Tibial nerve (tissue), 4 donors: Measurements from ENCODE around the gene SOX8. TPM values are rescaled to one million over a fixed set of nuclear protein-coding genes. Genes with fewer than 3 reads are reported as not detected.

ENCODE experiments used
- DNase-seq, 2 donors: peaks; one replicate each; pipeline ENCODE4 v3.0.0-alpha.2; 2019; ENCODE audit warnings: low spot score in 2 of 2
- H3K27ac ChIP-seq, 4 donors: fragments of 200-600 bp; sonication (generic) in 3 of 4; one replicate each; pipeline ENCODE4 v1.5.1; 2017 to 2019; ENCODE audit warnings: mild to moderate bottlenecking in 1 of 4
- H3K27me3 ChIP-seq, 2 donors: fragments of 200-600 bp; sonication (generic) in 1 of 2; one replicate each; pipeline versions ENCODE4 v1.5.1 to v1.6.0; 2017 to 2019
- H3K36me3 ChIP-seq, 3 donors: fragments of 200-600 bp; sonication (generic); one replicate each; pipeline ENCODE4 v1.5.1; 2018 to 2019
- H3K4me1 ChIP-seq, 4 donors: fragments of 200-600 bp; sonication (generic) in 3 of 4; one replicate each; pipeline ENCODE4 v1.5.1; 2017 to 2019
- H3K4me3 ChIP-seq, 4 donors: fragments of 200-600 bp; sonication (generic) in 3 of 4; one replicate each; pipeline ENCODE4 v1.5.1; 2017 to 2019; ENCODE audit warnings: mild to moderate bottlenecking in 1 of 4, moderate library complexity in 1 of 4
- H3K9me3 ChIP-seq, 4 donors: fragments of 200-600 bp; sonication (generic) in 3 of 4; one replicate each; pipeline ENCODE4 v1.5.1; 2017 to 2019
- EP300 ChIP-seq, 2 donors: sonication (generic); formaldehyde crosslinking; IDR thresholded peaks; one replicate each; pipeline ENCODE4 v1.6.1; 2017; ENCODE audit warnings: antibody characterized with exemption in 2 of 2, mild to moderate bottlenecking in 1 of 2
- POLR2A ChIP-seq, 2 donors: fragments of 450-650 bp; IDR thresholded peaks; one replicate each; pipeline ENCODE4 v1.6.1; 2017; ENCODE audit warnings: antibody characterized with exemption in 2 of 2, mild to moderate bottlenecking in 2 of 2, moderate library complexity in 2 of 2
- WGBS, 2 donors: methylation state at CpG; one replicate each; pipeline ENCODE4 v1.1.5; 2018; 5-methylcytosine and 5-hydroxymethylcytosine counted together
- total RNA-seq, 4 donors: library from RNA; depleted of rRNA; stranded (reverse); fragments of >200 nt; gene quantifications; one replicate each; pipeline ENCODE4 v1.1.0, GENCODE V29; 2016
- TF ChIP-seq, protein P1 (sequence below), 5 experiments: fragments of 200-600 bp in 3 of 5; fragments of 450-650 bp in 2 of 5; sonication (generic) in 3 of 5; IDR thresholded peaks; one replicate each; pipeline ENCODE4 v1.5.1; 2016 to 2019; ENCODE audit warnings: antibody characterized with exemption in 5 of 5, mild to moderate bottlenecking in 3 of 5, moderate library complexity in 2 of 5

SOX8 gene
- total RNA-seq, 4 donors from 2014 or later, result 51.3 to 74.5 (median 66.3) TPM

DNA sequence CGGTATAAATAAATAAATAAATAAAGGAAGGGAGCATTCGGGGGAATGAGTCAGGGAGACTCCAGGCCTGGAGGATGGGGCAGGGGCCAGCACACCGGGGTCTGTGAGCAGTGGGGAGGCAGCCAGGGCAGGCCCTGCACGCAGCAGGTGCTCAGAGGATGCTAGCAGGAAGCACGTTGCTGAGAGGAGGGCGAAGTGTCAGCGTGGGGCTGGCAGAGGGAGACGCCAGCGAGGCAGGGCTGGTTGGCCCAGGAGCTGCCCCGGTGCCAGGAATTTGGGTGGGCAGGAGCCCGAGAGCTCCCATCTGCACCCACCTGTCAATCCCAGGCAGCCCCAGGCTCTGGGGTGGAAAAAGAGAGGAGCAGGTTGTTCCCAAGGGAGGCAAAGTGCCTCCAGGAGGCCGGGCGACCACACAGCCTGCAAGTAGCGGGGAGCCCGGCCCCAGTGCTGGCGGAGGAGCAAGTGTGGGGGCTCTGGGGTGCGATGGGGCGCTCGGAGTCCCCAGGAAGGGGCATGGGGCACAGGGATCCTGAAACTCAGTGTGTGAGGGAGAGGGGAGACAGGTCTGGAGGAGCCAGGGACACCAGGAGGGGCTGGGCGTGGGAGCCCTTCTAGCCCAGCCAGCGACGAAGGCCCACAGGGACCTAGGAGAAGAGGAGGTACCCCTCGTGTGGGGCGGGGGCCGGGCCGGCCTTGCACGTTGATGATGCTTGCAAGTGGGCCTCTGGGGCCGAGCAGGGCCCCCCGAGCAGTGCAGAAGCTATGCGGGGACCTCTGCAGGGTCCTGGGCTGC is 28.0 kb downstream of the SOX8 start:
- 78 to 85% methylated on average over 24 to 30 of the region's 30 CpGs for WGBS, 2 donors
- Histone ChIP-seq H3K4me3 (no peak overlapping the region), H3K9me3 (no peaks in the 10 kb centered on the region), H3K27me3 (peaks cover 0 to 33% of the 10 kb centered on the region in 2 donors), H3K4me1 (peaks cover 0 to 4% (median 0%) of the 10 kb centered on the region in 4 donors), H3K27ac (no peak overlapping the region), H3K36me3 (no peaks in the 10 kb centered on the region)
- DNase-seq, result no peak
- TF ChIP-seq EP300 (IDR thresholded peaks at IDR 0.05), result no peak
- TF ChIP-seq, protein P1, sequence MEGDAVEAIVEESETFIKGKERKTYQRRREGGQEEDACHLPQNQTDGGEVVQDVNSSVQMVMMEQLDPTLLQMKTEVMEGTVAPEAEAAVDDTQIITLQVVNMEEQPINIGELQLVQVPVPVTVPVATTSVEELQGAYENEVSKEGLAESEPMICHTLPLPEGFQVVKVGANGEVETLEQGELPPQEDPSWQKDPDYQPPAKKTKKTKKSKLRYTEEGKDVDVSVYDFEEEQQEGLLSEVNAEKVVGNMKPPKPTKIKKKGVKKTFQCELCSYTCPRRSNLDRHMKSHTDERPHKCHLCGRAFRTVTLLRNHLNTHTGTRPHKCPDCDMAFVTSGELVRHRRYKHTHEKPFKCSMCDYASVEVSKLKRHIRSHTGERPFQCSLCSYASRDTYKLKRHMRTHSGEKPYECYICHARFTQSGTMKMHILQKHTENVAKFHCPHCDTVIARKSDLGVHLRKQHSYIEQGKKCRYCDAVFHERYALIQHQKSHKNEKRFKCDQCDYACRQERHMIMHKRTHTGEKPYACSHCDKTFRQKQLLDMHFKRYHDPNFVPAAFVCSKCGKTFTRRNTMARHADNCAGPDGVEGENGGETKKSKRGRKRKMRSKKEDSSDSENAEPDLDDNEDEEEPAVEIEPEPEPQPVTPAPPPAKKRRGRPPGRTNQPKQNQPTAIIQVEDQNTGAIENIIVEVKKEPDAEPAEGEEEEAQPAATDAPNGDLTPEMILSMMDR (IDR thresholded peaks at IDR 0.05), result no peak
- TF ChIP-seq POLR2A (IDR thresholded peaks at IDR 0.05), result no peak

DNA sequence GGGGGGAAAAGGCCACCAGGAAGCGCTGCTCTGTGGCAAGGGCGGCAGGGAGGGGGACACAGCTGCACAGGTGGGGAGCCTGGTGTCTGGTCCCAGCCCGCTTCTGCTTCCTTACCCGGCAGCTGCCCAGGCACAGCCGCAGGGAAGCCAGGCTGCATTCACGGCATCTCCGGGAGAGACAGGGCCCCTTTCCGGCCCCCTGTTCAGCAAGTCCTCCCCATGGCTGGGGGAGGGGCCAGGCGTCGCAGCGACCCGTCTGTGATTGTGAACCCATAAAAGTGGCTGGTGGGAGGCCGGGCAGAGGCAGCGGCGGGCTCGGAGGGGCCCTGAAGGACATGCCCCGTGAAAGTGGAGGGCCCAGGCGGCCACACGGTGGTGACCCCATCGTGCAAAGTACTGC is 28.7 kb downstream of the SOX8 start:
- H3K27ac ChIP-seq, result no peak overlapping the region

DNA sequence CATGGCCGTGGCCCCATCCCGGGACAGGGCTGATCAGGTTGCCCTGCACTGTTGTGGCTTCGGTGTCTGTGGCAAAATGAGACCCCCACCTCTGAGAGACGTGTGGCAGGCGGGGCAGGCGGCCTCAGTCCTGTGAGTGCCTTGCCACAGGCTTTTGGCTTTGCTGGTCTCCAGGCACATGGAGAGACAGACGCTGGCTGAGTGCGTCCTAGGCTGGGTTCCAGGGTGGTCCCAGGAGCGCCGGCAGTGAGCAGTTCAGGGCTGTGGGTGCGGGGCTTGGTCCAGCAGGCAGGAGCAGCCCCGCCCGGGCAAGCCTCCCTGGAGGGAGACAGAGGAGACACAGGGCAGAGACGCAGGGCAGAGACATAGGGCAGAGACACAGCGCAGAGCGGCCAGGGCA is 29.2 kb downstream of the SOX8 start:
- no peak for TF ChIP-seq EP300 (IDR thresholded peaks at IDR 0.05)
- TF ChIP-seq, protein P1 (IDR thresholded peaks at IDR 0.05), result no peak
- no peak for TF ChIP-seq POLR2A (IDR thresholded peaks at IDR 0.05)
- Histone ChIP-seq H3K27ac (no peak overlapping the region), H3K4me1 (peaks cover 0 to 13% (median 0%) of the 10 kb centered on the region in 4 donors), H3K9me3 (no peaks in the 10 kb centered on the region), H3K27me3 (peaks cover 0 to 33% of the 10 kb centered on the region in 2 donors), H3K36me3 (no peaks in the 10 kb centered on the region), H3K4me3 (no peak overlapping the region)
- no peak for DNase-seq
- 59 to 74% methylated on average over 13 to 15 of the region's 16 CpGs for WGBS, 2 donors

More for the DNA sequence above, 28.7 kb downstream of the SOX8 start:
- Histone ChIP-seq H3K36me3 (no peaks in the 10 kb centered on the region), H3K9me3 (no peaks in the 10 kb centered on the region), H3K4me3 (no peak overlapping the region), H3K4me1 (peaks cover 0 to 9% (median 0%) of the 10 kb centered on the region in 4 donors), H3K27me3 (peaks cover 0 to 33% of the 10 kb centered on the region in 2 donors)
- no peak for TF ChIP-seq EP300 (IDR thresholded peaks at IDR 0.05)
- TF ChIP-seq POLR2A (IDR thresholded peaks at IDR 0.05), result no peak
- TF ChIP-seq, protein P1 (IDR thresholded peaks at IDR 0.05), result no peak
- no peak for DNase-seq
- 21 to 34% methylated on average over 9 to 18 of the region's 20 CpGs for WGBS, 2 donors

DNA sequence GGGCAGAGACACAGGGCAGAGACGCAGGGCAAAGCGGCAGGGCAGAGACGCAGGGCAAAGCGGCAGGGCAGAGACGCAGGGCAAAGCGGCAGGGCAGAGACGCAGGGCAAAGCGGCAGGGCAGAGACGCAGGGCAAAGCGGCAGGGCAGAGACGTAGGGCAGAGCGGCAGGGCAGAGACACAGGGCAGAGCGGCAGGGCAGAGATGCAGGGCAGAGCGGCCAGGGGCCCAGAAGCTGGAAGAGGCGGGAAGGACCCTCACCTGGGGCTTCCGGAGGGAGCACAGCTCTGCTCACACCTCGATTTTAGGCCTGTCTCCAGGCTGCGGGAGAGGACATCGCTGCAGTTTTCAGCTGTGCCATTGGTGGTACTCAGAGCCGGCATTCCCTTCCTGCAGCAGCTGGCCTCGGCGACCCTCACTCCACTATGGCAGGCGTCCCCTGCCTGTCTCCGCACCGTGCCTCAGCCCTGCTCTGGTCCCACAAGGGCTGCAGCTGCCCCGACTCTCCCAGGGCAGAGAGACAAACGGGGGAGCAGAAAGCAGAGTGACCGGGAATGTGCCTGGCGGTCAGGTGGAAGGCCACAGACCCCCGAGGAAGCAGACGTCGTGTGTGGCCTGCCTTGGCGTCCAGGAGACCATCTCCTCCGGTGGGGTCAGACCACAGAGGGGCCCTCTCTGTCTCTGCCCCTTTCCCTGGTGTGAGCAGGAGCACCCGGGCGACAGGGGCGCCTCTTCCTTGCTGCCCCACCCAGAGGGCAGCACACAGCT is 29.9 kb downstream of the SOX8 start:
- H3K27ac ChIP-seq, result no peak overlapping the region
- DNase-seq, result no peak
- H3K36me3 ChIP-seq, result no peaks in the 10 kb centered on the region
- H3K27me3 ChIP-seq, result peaks cover 0 to 33% of the 10 kb centered on the region in 2 donors
- no peak overlapping the region for H3K4me3 ChIP-seq
- H3K4me1 ChIP-seq, result peaks cover 0 to 13% (median 0%) of the 10 kb centered on the region in 4 donors
- TF ChIP-seq, protein P1 (IDR thresholded peaks at IDR 0.05), result no peak
- TF ChIP-seq POLR2A (IDR thresholded peaks at IDR 0.05) (no peak), EP300 (IDR thresholded peaks at IDR 0.05) (no peak)
- 76% methylated on average over 37 of the region's 37 CpGs for WGBS, 2 donors
- no peaks in the 10 kb centered on the region for H3K9me3 ChIP-seq

DNA sequence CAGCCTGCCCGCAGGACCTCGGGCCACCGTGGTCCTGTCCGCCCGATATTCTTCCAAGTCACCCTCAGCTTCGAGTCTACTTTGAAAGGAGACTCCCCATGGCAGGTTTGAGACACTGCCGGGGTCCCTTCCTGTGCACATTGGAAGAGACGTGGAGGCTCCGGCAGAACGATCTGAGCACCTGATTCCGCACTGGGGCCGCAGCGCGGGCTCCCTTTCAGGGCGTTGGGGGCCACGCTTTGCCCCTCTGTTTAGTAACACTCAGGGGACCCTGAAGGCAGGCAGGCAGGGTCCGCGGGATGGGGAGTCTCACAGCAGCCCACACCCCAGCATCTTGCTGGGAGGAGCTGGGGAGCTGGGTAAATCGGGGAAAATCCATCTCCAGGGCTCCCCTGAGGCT is 30.6 kb downstream of the SOX8 start:
- 88 to 90% methylated on average over 19 of the region's 19 CpGs for WGBS, 2 donors
- peaks cover 0 to 33% of the 10 kb centered on the region in 2 donors for H3K27me3 ChIP-seq
- no peaks in the 10 kb centered on the region for H3K9me3 ChIP-seq
- no peak overlapping the region for H3K27ac ChIP-seq
- H3K4me3 ChIP-seq, result no peak overlapping the region
- H3K4me1 ChIP-seq, result peaks cover 0 to 13% (median 0%) of the 10 kb centered on the region in 4 donors
- no peaks in the 10 kb centered on the region for H3K36me3 ChIP-seq
- no peak for DNase-seq
- no peak for TF ChIP-seq POLR2A (IDR thresholded peaks at IDR 0.05)
- no peak for TF ChIP-seq EP300 (IDR thresholded peaks at IDR 0.05)
- TF ChIP-seq, protein P1 (IDR thresholded peaks at IDR 0.05), result no peak
